ENCODE results near the gene LTBP2. TPM values are rescaled to one million over a fixed set of nuclear protein-coding genes. Genes with fewer than 3 reads are reported as not detected.

LTBP2 gene
- total and polyA plus RNA-seq, 3 experiments from 2014 or later, result 0.24 to 0.83 (median 0.42) TPM

DNA sequence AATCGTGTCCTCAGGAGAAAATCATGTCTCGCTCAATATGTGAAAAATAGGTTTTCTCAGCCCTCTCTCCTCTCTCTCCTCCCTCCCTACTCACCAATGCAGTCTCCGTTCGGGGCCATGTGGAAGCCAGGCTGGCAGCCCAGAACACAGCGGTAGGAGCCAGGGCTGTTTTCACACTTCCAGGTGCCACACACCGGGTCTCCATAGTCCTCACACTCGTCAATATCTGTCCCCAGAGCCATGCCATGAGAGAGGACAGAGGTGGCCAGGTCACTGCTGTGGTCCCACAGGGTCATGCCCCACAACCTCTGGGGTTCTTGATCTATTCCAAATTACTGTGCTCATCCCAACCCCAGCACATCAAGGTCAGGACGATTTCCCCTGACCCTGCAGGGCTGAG, 105.0 kb downstream of the LTBP2 start:
- no peak for DNase-seq
- Mint-ChIP-seq H3K4me1 (peaks cover 0 to 2% (median 0%) of the 10 kb centered on the region in 3 donors), H3K9me3 (no peaks in the 10 kb centered on the region), H3K27ac (peak overlapping the region in 1 of 8 donors; percentile 7), H3K4me3 (no peak overlapping the region), H3K36me3 (peaks cover 0 to 5% (median 0%) of the 10 kb centered on the region in 3 donors), H3K27me3 (peaks cover 10 to 14% of the 10 kb centered on the region in 2 donors)
- Histone ChIP-seq H3K4me3 (ENCODE audit: low read length) (no peak overlapping the region), H3K27me3 (ENCODE audit: insufficient read depth, low read length, poor library complexity, severe bottlenecking) (no peaks in the 10 kb centered on the region), H3K4me1 (ENCODE audit: insufficient read depth, low read length) (no peaks in the 10 kb centered on the region), H3K9me3 (ENCODE audit: low read length) (no peaks in the 10 kb centered on the region), H3K27ac (ENCODE audit: low read depth, low read length) (no peak overlapping the region), H3K36me3 (ENCODE audit: insufficient read depth, low read length) (no peaks in the 10 kb centered on the region)
- POLR2A ChIA-PET, result no interaction called here
- CTCF ChIA-PET, result interaction anchor here (0.6 kb wide), 1 partner anchor 307 kb away, joined by 3 read pairs; no protein-coding TSS in a partner anchor

DNA sequence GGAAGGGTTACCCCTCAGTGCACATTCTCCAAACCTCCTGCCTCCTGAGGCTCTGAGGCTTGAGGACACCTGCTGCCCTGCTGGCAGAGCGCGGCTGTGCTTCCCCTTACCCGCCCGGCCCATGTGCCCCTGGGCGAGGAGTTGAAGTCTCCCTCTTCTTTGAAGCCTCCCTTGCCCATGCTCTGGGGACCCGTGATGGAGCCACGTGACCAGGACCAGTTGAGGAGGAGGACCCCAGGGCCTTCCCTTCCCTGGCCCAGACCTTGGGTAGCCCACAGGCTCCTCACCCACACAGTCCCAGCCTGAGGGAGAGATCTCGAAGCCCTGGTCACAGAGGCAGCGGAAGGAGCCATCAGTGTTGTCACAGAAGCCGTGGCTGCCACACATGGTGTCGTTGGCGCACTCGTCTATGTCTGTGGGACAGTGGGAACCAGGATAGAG, 105.6 kb downstream of the LTBP2 start:
- Histone ChIP-seq H3K4me1 (ENCODE audit: insufficient read depth, low read length) (no peaks in the 10 kb centered on the region), H3K9me3 (ENCODE audit: low read length) (no peaks in the 10 kb centered on the region), H3K27ac (ENCODE audit: low read depth, low read length) (no peak overlapping the region), H3K36me3 (ENCODE audit: insufficient read depth, low read length) (no peaks in the 10 kb centered on the region), H3K27me3 (ENCODE audit: insufficient read depth, low read length, poor library complexity, severe bottlenecking) (no peaks in the 10 kb centered on the region), H3K4me3 (ENCODE audit: low read length) (no peak overlapping the region)
- POLR2A ChIA-PET, result no interaction called here
- DNase-seq, result no peak
- no peak overlapping the region for H3K4me3 Mint-ChIP-seq
- CTCF ChIA-PET, result no interaction called here
- peaks cover 0 to 5% (median 0%) of the 10 kb centered on the region in 3 donors for H3K36me3 Mint-ChIP-seq
- no peaks in the 10 kb centered on the region for H3K9me3 Mint-ChIP-seq
- H3K4me1 Mint-ChIP-seq, result peaks cover 0 to 2% (median 0%) of the 10 kb centered on the region in 3 donors
- peaks cover 9 to 14% of the 10 kb centered on the region in 2 donors for H3K27me3 Mint-ChIP-seq
- no peak overlapping the region for H3K27ac Mint-ChIP-seq

GRCh38 chr14:74505831-74506230, 106.2 kb downstream of the LTBP2 start:
- CTCF ChIA-PET, result no interaction called here
- no peaks in the 10 kb centered on the region for H3K4me1 ChIP-seq (ENCODE audit: insufficient read depth, low read length)
- no peak overlapping the region for H3K27ac ChIP-seq (ENCODE audit: low read depth, low read length)
- Mint-ChIP-seq H3K36me3 (peaks cover 0 to 5% (median 0%) of the 10 kb centered on the region in 3 donors), H3K27ac (no peak overlapping the region), H3K27me3 (peaks cover 5 to 8% of the 10 kb centered on the region in 2 donors), H3K4me3 (no peak overlapping the region), H3K9me3 (no peaks in the 10 kb centered on the region), H3K4me1 (peaks cover 0 to 2% (median 0%) of the 10 kb centered on the region in 3 donors)
- no peak overlapping the region for H3K4me3 ChIP-seq (ENCODE audit: low read length)
- H3K27me3 ChIP-seq (ENCODE audit: insufficient read depth, low read length, poor library complexity, severe bottlenecking), result no peaks in the 10 kb centered on the region
- POLR2A ChIA-PET, result no interaction called here
- DNase-seq, result no peak
- H3K9me3 ChIP-seq (ENCODE audit: low read length), result no peaks in the 10 kb centered on the region
- H3K36me3 ChIP-seq (ENCODE audit: insufficient read depth, low read length), result no peaks in the 10 kb centered on the region

DNA sequence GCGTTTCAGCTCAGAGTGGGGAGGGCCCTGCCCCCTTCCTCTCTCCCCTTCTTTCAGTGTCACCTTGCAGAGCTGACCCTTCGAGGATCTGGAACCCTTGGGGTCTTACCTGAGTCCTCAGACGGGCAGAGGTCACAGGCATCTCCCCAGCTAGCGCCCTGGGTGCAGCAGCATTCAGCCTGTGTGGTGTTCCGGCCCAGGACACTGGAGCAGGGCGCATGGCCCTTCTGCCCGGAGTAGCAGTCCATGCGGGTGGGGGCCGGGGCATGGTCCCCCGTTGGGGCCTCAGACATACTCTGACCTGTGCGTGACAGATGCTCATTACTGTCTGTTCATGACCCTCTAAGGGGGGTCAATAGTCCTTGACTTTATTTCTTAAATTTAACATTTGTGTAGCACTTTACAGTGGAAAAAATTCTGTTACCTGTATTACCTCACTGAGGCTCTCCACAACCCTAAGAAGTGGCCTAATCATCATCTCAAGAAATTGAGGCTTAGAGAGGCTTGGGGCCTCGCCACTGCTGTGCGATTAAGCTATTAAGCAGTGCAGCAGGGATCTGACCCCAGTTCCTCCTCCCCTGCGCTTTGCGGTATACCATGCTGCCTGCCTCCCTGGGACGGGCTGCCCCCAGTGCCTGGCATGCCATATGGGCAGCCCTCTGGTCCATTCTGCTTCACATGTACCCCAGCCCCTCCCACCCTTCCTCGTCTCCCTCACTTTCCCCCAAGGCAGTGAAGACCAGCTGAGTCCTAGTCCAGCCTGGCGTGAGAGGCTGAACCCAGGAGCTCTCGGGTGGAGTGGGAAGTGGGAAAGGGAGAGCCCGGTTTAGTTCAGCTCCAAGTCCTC, 106.9 kb downstream of the LTBP2 start:
- Histone ChIP-seq H3K27me3 (ENCODE audit: insufficient read depth, low read length, poor library complexity, severe bottlenecking) (no peaks in the 10 kb centered on the region), H3K27ac (ENCODE audit: low read depth, low read length) (no peak overlapping the region), H3K4me1 (ENCODE audit: insufficient read depth, low read length) (no peaks in the 10 kb centered on the region), H3K36me3 (ENCODE audit: insufficient read depth, low read length) (no peaks in the 10 kb centered on the region), H3K9me3 (ENCODE audit: low read length) (no peaks in the 10 kb centered on the region), H3K4me3 (ENCODE audit: low read length) (no peak overlapping the region)
- no peak for DNase-seq
- H3K9me3 Mint-ChIP-seq, result no peaks in the 10 kb centered on the region
- peaks cover 0 to 5% (median 0%) of the 10 kb centered on the region in 3 donors for H3K36me3 Mint-ChIP-seq
- H3K4me3 Mint-ChIP-seq, result no peak overlapping the region
- ChIA-PET CTCF (no interaction called here), POLR2A (no interaction called here)
- H3K27me3 Mint-ChIP-seq, result peaks cover 5 to 7% of the 10 kb centered on the region in 2 donors
- peaks cover 0 to 2% (median 0%) of the 10 kb centered on the region in 3 donors for H3K4me1 Mint-ChIP-seq
- no peak overlapping the region for H3K27ac Mint-ChIP-seq

DNA sequence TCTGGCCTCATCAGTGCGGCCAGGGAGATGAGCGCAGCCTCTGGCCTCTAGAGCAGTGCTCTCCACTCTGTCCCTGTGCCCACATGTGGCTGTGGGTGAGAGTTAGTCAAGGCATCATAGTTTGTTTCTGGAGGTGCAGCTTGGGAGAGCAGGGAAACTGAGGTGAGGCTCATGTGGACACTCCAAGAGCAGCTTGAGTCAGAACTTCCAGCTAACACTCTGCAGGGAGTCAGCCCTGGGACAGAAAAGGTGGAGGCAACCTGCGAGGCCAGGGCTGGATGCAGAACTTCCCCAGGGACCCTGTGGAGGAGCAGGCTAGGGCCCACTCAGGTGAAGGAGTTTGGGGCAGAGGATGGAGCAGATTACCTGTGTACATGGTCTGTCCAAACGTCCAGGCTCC, 107.6 kb downstream of the LTBP2 start:
- H3K36me3 ChIP-seq (ENCODE audit: insufficient read depth, low read length), result no peaks in the 10 kb centered on the region
- Mint-ChIP-seq H3K27ac (peak overlapping the region in 1 of 8 donors; percentile 63), H3K36me3 (peaks cover 0 to 5% (median 2%) of the 10 kb centered on the region in 3 donors), H3K9me3 (no peaks in the 10 kb centered on the region), H3K4me1 (peaks cover 0 to 2% (median 0%) of the 10 kb centered on the region in 3 donors), H3K4me3 (no peak overlapping the region), H3K27me3 (peaks cover 1 to 5% of the 10 kb centered on the region in 2 donors)
- POLR2A ChIA-PET, result no interaction called here
- no peak overlapping the region for H3K27ac ChIP-seq (ENCODE audit: low read depth, low read length)
- H3K9me3 ChIP-seq (ENCODE audit: low read length), result no peaks in the 10 kb centered on the region
- no peaks in the 10 kb centered on the region for H3K27me3 ChIP-seq (ENCODE audit: insufficient read depth, low read length, poor library complexity, severe bottlenecking)
- CTCF ChIA-PET, result no interaction called here
- DNase-seq, result no peak
- no peak overlapping the region for H3K4me3 ChIP-seq (ENCODE audit: low read length)
- no peaks in the 10 kb centered on the region for H3K4me1 ChIP-seq (ENCODE audit: insufficient read depth, low read length)

GRCh38 chr14:74503938-74504335, 108.1 kb downstream of the LTBP2 start:
- Mint-ChIP-seq H3K4me3 (no peak overlapping the region), H3K4me1 (peaks cover 0 to 2% (median 0%) of the 10 kb centered on the region in 3 donors), H3K9me3 (no peaks in the 10 kb centered on the region), H3K36me3 (peaks cover 0 to 5% (median 2%) of the 10 kb centered on the region in 3 donors), H3K27me3 (peaks cover 0 to 5% of the 10 kb centered on the region in 2 donors), H3K27ac (no peak overlapping the region)
- Histone ChIP-seq H3K27me3 (ENCODE audit: insufficient read depth, low read length, poor library complexity, severe bottlenecking) (no peaks in the 10 kb centered on the region), H3K36me3 (ENCODE audit: insufficient read depth, low read length) (no peaks in the 10 kb centered on the region), H3K9me3 (ENCODE audit: low read length) (no peaks in the 10 kb centered on the region), H3K27ac (ENCODE audit: low read depth, low read length) (no peak overlapping the region), H3K4me3 (ENCODE audit: low read length) (no peak overlapping the region), H3K4me1 (ENCODE audit: insufficient read depth, low read length) (no peaks in the 10 kb centered on the region)
- ChIA-PET CTCF (no interaction called here), POLR2A (no interaction called here)
- DNase-seq, result no peak

GRCh38 chr14:74503291-74503937, 108.6 kb downstream of the LTBP2 start:
- H3K27me3 Mint-ChIP-seq, result peaks cover 0 to 4% of the 10 kb centered on the region in 2 donors
- no peak overlapping the region for H3K27ac ChIP-seq (ENCODE audit: low read depth, low read length)
- H3K4me1 Mint-ChIP-seq, result peaks cover 0 to 2% (median 0%) of the 10 kb centered on the region in 3 donors
- H3K9me3 Mint-ChIP-seq, result no peaks in the 10 kb centered on the region
- H3K36me3 ChIP-seq (ENCODE audit: insufficient read depth, low read length), result no peaks in the 10 kb centered on the region
- ChIA-PET CTCF (no interaction called here), POLR2A (no interaction called here)
- DNase-seq, result no peak
- no peak overlapping the region for H3K27ac Mint-ChIP-seq
- no peak overlapping the region for H3K4me3 ChIP-seq (ENCODE audit: low read length)
- H3K9me3 ChIP-seq (ENCODE audit: low read length), result no peaks in the 10 kb centered on the region
- no peaks in the 10 kb centered on the region for H3K4me1 ChIP-seq (ENCODE audit: insufficient read depth, low read length)
- H3K36me3 Mint-ChIP-seq, result peaks cover 1 to 5% (median 2%) of the 10 kb centered on the region in 3 donors
- no peak overlapping the region for H3K4me3 Mint-ChIP-seq
- H3K27me3 ChIP-seq (ENCODE audit: insufficient read depth, low read length, poor library complexity, severe bottlenecking), result no peaks in the 10 kb centered on the region

Data from CD8-positive, alpha-beta memory T cell (primary cell).